Measurements from ENCODE around the gene YIF1A. TPM values are rescaled to one million over a fixed set of nuclear protein-coding genes. Genes with fewer than 3 reads are reported as not detected.

Gene YIF1A, protein sequence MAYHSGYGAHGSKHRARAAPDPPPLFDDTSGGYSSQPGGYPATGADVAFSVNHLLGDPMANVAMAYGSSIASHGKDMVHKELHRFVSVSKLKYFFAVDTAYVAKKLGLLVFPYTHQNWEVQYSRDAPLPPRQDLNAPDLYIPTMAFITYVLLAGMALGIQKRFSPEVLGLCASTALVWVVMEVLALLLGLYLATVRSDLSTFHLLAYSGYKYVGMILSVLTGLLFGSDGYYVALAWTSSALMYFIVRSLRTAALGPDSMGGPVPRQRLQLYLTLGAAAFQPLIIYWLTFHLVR
- total RNA-seq, result 10 to 100 TPM; 44.5 to 45.5 TPM

DNA sequence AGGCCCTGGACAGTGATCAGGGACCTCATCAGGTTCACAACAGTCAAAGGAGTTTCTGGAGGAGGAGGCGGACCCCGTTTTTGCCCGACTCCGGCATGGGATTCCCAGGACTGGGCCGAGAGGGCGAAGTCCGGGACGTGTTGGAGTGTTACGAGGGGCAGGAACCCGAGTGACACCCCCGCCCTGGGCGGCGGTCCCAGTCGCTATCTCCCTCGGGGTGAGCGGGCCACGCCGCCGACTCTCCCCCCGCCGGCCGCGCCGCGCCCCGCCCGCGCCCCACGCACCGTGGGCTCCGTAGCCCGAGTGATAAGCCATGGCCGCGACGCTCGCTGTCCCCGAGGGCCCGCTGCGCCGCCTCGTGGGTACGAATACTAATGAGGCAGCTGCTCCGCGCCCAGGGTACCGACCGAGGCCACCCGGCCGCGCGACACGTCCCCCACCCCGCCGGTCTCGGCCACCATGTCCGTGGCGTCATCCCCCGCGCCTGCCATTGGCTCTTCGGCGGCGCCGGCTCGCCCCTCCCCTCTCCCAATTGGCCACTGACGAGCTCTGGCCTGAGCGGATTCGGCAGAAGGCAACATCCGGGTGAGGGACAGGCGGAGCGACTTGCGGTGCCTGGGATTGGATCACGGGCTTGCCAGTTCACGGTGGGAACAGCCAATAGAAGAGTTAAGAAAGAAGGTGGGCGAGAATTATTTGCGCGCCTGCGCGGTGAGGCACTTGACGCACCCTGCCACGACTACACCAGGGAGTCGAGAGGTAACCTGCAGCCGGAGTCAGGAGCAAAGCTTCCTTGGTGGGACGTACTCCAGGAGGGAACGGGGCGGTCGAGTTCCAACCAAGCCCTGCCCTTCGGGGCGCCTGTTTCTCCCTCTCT, at the start of gene YIF1A:
Gene YIF1A (minus strand): TSS at position 473 of the 877 bp plus-strand sequence. CDS start 158 bp downstream, at position 315.
- Mint-ChIP-seq H3K27me3 (peaks cover 29% of the 10 kb centered on the region), H3K36me3 (no peaks in the 10 kb centered on the region), H3K4me3 (peak within 1 kb of the TSS; percentile 93), H3K27ac (peak within 1 kb of the TSS; percentile 90), H3K9me3 (no peaks in the 10 kb centered on the region), H3K4me1 (peaks cover 27% of the 10 kb centered on the region)
- POLR2A ChIA-PET, result interaction anchor here (0.7 to 2.1 kb wide), 19 partner anchors 8 to 170 kb away, joined by 3 to 14 read pairs (median 4); partner anchors contain the start of genes BRMS1, CD248, MRPL11 and RIN1
- ATAC-seq (ENCODE audit: low read depth), result peak; percentile 97
- DNase-seq, result peak; percentile 96

DNA sequence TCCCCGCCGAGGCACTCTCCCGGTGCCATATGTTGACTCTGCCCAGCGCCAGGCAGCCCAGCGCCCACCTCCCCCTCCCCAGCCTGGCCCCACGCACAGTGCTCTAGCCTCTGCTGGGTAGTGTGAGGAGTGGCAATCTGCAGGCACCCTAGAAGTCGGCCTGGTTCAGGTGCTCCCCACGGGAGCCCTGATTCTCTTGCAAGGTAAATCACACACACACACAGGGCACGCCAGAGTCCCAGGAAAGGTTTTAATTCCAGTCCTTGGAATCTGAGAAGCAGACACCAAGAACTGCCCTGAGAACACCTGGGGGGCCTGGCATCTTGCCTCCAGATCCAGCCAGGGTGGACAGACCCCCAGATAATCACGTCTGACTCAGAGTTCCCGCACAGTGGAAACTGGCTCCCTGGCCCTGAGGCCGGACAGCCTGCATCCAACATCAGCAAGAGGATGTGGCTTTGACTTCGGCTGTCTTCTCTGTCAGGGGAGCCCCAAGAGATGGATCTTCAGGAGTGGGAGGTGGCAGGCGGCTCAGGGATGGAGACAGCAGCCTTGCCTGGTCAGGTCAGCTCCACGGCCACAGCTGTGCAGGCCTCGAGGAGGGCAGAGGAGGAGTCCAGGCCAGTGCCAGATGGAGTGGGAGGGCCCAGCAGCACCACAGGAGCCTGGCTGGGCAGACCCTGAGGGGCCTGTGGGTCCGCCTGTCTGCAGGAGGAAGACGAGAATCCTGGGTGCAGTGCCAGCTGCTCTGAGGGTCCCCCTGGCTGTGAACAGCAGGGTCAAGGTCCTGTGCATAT, 48.4 kb upstream of the YIF1A start:
- Mint-ChIP-seq H3K9me3 (no peaks in the 10 kb centered on the region), H3K4me3 (peak overlapping the region; percentile 18), H3K27me3 (no peaks in the 10 kb centered on the region), H3K36me3 (peaks cover 11% of the 10 kb centered on the region), H3K4me1 (peaks cover 26% of the 10 kb centered on the region), H3K27ac (peak overlapping the region; percentile 79)
- peak; percentile 28 for DNase-seq
- no peak for ATAC-seq (ENCODE audit: low read depth)
- POLR2A ChIA-PET, result interaction anchor here (0.5 to 8.7 kb wide), 9 partner anchors 7 to 320 kb away, joined by 3 to 94 read pairs (median 8); partner anchors contain the start of genes B4GAT1, BRMS1, CD248 and YIF1A

DNA sequence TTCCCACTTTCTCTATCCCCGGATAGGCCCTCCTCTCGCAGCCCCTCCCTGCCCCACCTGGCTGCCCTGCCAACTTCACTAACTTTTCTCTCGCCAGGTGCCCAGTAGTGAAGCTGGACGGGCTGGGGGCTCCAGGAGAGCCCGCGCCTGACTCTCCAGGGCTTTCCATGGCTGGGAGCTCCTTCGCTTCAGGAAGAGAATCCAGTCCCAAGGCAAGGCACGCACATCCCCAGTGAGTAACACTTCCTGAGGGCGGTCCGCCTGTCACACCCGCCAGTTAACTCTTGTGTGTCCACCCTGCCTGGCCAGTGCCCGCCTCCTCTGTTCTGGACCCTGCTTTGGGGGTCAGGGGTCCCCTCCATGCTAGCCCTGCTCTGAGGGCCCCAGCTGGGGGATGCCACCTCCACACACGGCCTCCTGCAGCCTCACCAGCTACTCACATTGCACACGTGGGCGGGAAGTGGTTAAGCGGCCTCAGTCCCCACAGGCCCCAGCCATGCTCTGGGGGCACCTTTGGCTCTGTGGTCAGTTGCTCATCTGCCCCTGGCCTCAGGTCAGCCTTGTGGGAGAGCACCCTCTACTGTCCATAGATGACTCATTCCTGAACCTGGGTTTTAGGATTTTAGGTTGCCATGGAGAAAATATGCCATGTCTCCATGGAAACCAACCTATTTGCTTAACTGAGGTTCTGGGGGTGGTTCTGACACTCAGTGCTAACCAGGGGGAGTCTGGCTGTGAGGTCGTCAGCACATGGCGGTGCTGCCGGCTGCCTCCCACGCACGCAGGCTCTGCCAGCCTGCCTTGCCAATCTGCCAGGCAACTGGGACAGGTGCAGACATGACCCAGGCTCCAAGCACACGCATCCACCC, 47.5 kb upstream of the YIF1A start, which contains the start of gene RIN1:
Gene RIN1 (minus strand): TSS at position 201 of the 869 bp plus-strand sequence. CDS start 32 bp downstream, at position 169.
- Mint-ChIP-seq H3K9me3 (no peaks in the 10 kb centered on the region), H3K27ac (peak within 1 kb of the TSS; percentile 79), H3K27me3 (no peaks in the 10 kb centered on the region), H3K4me3 (peak within 1 kb of the TSS; percentile 70), H3K36me3 (peaks cover 7% of the 10 kb centered on the region), H3K4me1 (peaks cover 26% of the 10 kb centered on the region)
- POLR2A ChIA-PET, result interaction anchor here (0.8 to 8.7 kb wide), 8 partner anchors 8 to 48 kb away, joined by 3 to 94 read pairs (median 9); partner anchors contain the start of genes BRMS1, CD248, SLC29A2 and YIF1A
- ATAC-seq (ENCODE audit: low read depth) (peak; percentile 76), DNase-seq (peak; percentile 77)

DNA sequence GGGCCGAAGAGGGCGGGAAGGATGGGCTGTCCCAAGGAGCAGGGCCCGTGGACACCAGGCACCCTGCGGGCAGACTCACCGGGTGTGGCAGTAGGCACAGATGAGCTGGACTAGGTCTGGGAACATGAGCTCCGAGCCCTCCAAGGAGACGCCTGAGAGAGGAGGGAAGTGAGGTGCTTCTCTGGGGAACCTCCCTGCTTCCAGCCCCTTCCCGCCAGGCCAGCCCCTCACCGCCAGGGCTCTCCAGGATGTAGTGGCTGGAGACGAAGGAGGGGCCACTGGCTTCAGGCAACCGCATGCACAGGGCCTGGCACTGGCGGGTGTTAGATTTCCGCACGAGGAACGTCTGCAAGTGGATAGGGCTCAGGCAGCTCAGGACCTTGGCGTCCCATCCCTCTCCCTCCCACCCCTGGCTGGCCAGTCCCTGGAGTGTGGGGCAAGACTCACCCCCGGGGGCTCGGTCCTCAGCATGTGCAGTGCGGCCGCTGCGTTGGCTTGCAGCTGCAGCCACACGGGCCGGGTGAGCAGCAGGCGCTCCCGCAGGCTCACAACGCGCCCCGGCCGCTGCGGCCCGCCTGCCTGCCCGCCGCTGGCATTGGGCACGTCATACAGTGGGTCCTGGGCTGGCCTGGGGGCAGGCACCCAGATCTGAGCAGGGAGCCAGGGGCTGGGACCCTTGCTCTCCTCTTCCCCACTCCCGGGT, 46.7 kb upstream of the YIF1A start:
- H3K4me1 Mint-ChIP-seq, result peaks cover 26% of the 10 kb centered on the region
- POLR2A ChIA-PET, result interaction anchor here (0.8 to 8.7 kb wide), 8 partner anchors 9 to 47 kb away, joined by 3 to 94 read pairs (median 9); partner anchors contain the start of genes BRMS1, CD248, SLC29A2 and YIF1A
- peak overlapping the region; percentile 70 for H3K4me3 Mint-ChIP-seq
- DNase-seq (no peak), ATAC-seq (ENCODE audit: low read depth) (peak; percentile 7)
- no peaks in the 10 kb centered on the region for H3K27me3 Mint-ChIP-seq
- H3K36me3 Mint-ChIP-seq, result peaks cover 5% of the 10 kb centered on the region
- H3K9me3 Mint-ChIP-seq, result no peaks in the 10 kb centered on the region
- peak overlapping the region; percentile 79 for H3K27ac Mint-ChIP-seq

DNA sequence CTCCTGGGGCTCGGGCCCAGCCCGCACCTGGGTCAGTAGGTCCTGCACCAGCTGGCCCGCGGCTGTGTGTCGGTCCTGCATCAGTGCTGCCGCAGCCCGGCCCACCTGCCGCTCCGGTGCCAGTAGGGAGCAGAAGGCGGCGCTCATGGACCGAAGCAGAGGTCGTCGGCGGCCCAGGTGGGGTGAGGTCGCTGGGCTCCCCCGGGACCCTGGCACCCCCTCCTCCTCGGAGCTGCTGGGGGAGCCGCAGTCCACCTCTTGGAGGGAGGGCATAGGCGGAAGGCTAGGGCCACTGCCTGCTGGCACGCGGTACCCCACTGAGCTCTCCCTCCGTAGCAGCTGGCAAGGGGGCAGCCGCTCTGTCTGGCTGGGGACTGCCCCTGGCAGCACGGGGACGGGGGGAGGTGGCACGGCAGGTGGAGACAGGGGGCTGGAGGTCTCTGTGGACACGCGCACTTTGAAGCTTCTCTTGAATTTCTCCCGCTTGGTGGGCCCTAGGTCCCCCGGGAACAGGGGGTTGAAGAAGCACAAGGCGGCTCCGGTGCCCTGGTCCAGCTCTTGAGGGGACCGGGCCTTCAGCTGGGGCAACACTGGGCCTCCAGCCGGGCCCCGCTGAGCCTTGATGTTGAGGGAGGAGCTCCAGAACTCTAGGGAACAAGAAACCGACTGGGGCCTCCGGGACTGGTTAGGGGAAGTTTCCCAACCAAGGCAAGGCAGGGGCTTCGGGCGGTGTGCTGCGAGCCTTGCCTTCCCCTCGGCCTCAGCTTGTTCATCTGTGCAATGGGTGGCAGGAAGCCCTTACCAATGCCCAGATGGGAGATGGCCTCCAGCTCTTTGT, 45.9 kb upstream of the YIF1A start:
- no peak overlapping the region for H3K4me3 Mint-ChIP-seq
- peaks cover 5% of the 10 kb centered on the region for H3K36me3 Mint-ChIP-seq
- no peaks in the 10 kb centered on the region for H3K9me3 Mint-ChIP-seq
- POLR2A ChIA-PET, result interaction anchor here (0.7 to 8.7 kb wide), 8 partner anchors 8 to 46 kb away, joined by 3 to 94 read pairs (median 9); partner anchors contain the start of genes BRMS1, CD248, SLC29A2 and YIF1A
- no peak overlapping the region for H3K27ac Mint-ChIP-seq
- H3K4me1 Mint-ChIP-seq, result peaks cover 26% of the 10 kb centered on the region
- no peak for ATAC-seq (ENCODE audit: low read depth)
- no peaks in the 10 kb centered on the region for H3K27me3 Mint-ChIP-seq
- peak; percentile 45 for DNase-seq

DNA sequence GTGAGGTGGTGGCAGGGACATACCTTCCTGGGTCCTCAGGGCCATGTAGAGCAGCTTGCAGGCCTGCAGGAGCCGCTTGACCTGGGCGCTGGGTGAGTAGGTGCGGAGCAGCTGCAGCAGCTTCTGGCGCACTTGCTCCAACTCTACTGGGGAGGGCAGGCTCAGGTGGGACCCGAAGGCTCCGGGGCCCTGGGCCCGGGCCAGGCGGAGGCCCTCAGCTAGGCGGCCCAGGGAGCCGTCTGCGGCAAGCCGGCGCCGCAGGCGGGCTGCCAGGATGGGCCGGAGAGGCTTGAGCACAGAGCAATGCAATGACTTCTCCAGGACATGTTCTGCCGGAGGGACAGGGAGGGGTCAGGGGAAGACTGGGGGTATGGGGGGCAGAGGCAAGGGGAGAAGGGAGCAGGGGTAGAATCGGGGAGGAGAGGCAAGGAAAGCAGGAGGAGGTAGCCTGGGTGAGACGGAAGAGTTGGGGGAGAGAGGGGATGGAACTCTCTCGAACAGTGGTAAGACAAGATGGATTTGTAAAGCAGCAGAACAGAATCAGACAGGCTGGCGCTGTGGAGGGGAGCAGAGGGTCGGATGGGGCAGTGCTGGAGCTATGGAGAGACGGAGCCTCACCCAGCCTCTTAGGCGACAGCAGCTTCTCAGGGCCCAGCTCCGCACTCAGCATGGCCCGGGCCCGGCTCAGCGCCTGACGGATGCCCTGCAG, 45.1 kb upstream of the YIF1A start:
- H3K36me3 Mint-ChIP-seq, result peaks cover 2% of the 10 kb centered on the region
- H3K9me3 Mint-ChIP-seq, result no peaks in the 10 kb centered on the region
- peaks cover 26% of the 10 kb centered on the region for H3K4me1 Mint-ChIP-seq
- no peak for ATAC-seq (ENCODE audit: low read depth)
- H3K4me3 Mint-ChIP-seq, result no peak overlapping the region
- no peaks in the 10 kb centered on the region for H3K27me3 Mint-ChIP-seq
- peak overlapping the region; percentile 33 for H3K27ac Mint-ChIP-seq
- POLR2A ChIA-PET, result interaction anchor here (0.7 to 8.7 kb wide), 5 partner anchors 10 to 45 kb away, joined by 3 to 94 read pairs (median 10); partner anchors contain the start of genes CD248, SLC29A2 and YIF1A
- DNase-seq, result no peak

DNA sequence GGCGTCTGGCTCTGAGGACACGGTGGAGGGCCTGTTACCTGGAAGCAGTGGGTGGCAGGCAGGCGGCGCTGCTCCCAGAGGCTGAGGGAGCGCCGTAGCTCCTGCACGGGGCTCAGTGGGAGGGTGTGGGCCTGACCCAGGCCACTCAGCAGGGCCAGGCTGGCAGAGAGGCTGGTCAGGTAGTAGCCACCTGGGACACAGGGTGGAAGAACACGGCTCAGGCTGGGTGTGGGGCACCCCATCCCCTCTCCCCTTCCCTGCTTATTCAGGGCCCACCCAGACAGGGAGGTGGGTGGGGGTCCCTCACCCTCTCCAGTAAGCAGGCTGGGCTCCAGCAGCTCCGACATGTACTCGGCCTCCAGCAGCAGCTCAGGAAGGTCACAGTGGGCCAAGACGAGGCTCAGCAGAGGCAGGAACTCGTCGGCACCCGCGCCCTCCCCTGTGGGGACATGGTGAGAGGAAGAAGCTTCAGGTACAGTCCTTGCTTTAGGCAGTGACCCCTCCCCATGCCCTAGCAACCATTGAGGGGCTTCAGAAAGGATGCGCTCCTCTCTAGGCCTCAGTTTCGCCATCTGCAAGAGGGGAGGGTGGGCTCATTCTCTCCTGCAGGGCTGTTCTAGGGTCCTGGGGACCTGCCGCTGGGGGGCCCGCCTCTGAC, 44.4 kb upstream of the YIF1A start:
- ATAC-seq (ENCODE audit: low read depth) (no peak), DNase-seq (peak; percentile 30)
- Mint-ChIP-seq H3K4me3 (no peak overlapping the region), H3K27ac (no peak overlapping the region), H3K36me3 (no peaks in the 10 kb centered on the region), H3K4me1 (peaks cover 25% of the 10 kb centered on the region), H3K27me3 (no peaks in the 10 kb centered on the region), H3K9me3 (no peaks in the 10 kb centered on the region)
- POLR2A ChIA-PET, result interaction anchor here (2.3 to 8.7 kb wide), 3 partner anchors 16 to 21 kb away, joined by 10 to 94 read pairs (median 32); partner anchors contain the start of gene CD248

DNA sequence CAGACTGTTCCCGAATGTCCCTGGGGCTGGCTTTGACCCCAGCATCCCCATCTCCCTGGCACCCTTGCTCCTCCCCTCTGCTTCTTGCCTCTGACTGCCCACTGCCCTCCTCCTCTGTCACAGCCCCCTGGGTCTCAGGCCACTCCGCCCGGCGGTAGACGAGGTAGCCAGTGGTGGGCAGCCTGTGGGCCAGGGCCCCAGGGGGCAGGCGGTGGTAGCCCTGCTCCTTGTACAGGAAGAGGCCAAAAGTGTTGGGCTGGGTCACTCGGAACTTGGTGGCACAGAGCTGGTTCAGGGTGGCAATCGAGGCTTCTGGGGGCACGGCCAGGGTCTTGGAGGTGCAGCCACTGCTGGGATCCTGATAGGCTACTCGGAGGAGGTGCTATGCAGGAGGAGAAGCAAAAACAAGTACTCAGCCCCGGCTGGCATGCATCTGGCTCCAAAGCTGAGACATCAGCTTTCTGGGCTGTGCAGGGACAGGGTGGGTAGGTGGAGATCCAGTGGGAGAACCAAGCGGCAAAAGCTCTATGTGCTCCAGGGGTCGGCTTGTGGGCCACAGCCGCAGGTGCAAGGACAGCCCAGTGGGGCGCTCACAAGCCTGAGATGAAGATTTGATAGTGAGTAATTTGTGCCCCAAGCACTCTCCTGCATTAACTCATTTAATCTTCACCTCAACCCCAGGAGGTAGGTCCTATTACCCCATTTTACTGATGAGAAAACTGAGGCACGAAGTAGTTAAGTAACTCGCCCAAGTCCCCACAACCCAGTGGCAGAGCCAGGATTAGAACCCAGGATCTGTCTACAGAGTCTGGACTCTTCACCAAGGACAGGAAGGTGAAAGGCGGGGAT, 43.7 kb upstream of the YIF1A start:
- H3K36me3 Mint-ChIP-seq, result no peaks in the 10 kb centered on the region
- H3K27me3 Mint-ChIP-seq, result no peaks in the 10 kb centered on the region
- no peaks in the 10 kb centered on the region for H3K9me3 Mint-ChIP-seq
- no peak overlapping the region for H3K27ac Mint-ChIP-seq
- no peak overlapping the region for H3K4me3 Mint-ChIP-seq
- ATAC-seq (ENCODE audit: low read depth) (no peak), DNase-seq (peak; percentile 28)
- POLR2A ChIA-PET, result interaction anchor here (2.3 to 8.7 kb wide), 2 partner anchors 15 to 20 kb away, joined by 10 to 94 read pairs; partner anchors contain the start of gene CD248
- peaks cover 30% of the 10 kb centered on the region for H3K4me1 Mint-ChIP-seq

Measured in activated naive CD8-positive, alpha-beta T cell treated with anti-CD3 and anti-CD28 coated beads, Interleukin-2, amount 10 ng/mL, durations not matched to agents 7 days and 5 days (primary cell).